ENCODE data around the gene NTRK1. TPM values are rescaled to one million over a fixed set of nuclear protein-coding genes. Genes with fewer than 3 reads are reported as not detected.

NTRK1 gene
- total and polyA plus RNA-seq, 2 of the 4 experiments (the other 2 are of a cell fraction), result not detected

DNA sequence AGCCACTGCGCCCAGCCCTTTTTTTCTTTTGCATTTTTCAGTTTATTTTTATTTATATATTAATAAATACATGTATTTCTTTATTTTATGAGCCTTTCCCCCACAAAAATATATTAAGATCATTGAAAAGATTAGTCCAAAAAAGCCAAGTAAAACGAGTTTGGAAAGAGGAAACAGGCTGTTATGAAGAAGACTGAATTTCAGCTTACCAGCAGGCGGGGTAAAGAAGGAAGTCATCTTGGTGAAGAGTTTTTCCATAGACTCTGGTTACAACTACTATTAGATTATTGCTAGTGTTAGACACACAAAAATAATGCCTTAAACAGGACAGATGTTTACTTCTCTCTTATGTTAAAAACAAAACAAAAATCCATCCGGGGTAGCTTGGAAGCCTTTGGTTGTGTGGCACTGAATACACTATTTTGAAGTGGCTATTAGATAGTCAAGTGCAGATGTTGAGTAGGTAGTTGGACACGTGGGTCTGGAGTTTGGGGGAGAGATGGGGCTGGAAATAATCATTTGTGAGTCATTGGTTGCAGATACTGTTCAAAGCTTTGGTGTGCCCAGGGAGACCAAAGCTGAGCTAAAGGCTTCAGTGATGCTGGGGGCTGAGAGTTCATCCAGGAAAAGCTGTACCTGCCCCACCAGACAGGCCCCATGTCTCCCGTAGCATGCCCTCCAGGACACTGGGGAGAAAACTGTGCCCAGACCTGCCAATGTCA lies 51.1 kb downstream of the NTRK1 start:
- Histone ChIP-seq H3K9me3 (ENCODE audit: control insufficient read depth, insufficient read depth, low read length) (no peaks in the 10 kb centered on the region), H3K18ac (ENCODE audit: low read depth, low read length) (no peak overlapping the region), H2AFZ (replicated peaks; ENCODE audit: low read length, poor library complexity) (no peak overlapping the region), H3K27ac (ENCODE audit: insufficient read depth, low read length) (no peak overlapping the region), H3K9me1 (ENCODE audit: insufficient read depth, low read length) (peaks cover 8% of the 10 kb centered on the region), H2AK5ac (ENCODE audit: low read depth, low read length) (no peak overlapping the region), H2AK9ac (replicated peaks; ENCODE audit: low read depth, low read length, poor library complexity) (no peak overlapping the region), H4K91ac (ENCODE audit: insufficient read depth, low read depth, low read length) (no peak overlapping the region), H3K9ac (ENCODE audit: low read depth, low read length) (no peak overlapping the region), H3K56ac (ENCODE audit: extremely low read depth, insufficient read depth, low read length) (no peak overlapping the region), H3K36me3 (ENCODE audit: control insufficient read depth, insufficient read depth, low read length) (peaks cover 24% of the 10 kb centered on the region), H3K14ac (replicated peaks; ENCODE audit: low read depth, low read length) (no peak overlapping the region), H3K4me3 (ENCODE audit: insufficient read depth, low read depth, low read length) (no peak overlapping the region), H4K5ac (ENCODE audit: low read depth, low read length) (no peak overlapping the region), H2BK15ac (ENCODE audit: low read depth, low read length) (no peak overlapping the region), H4K20me1 (ENCODE audit: insufficient read depth, low read length) (peaks cover 3% of the 10 kb centered on the region), H3K4me1 (ENCODE audit: control insufficient read depth, insufficient read depth, low read length) (peaks cover 17% of the 10 kb centered on the region), H4K8ac (ENCODE audit: low read depth in 2 of 2, low read length in 2 of 2) (no peak overlapping the region), H3K4ac (ENCODE audit: low read depth, low read length) (no peak overlapping the region), H3K27me3 (ENCODE audit: control insufficient read depth, insufficient read depth, low read length) (no peaks in the 10 kb centered on the region), H2BK120ac (ENCODE audit: low read depth, low read length) (no peak overlapping the region), H3K4me2 (ENCODE audit: low read depth, low read length) (no peak overlapping the region), H3K23ac (ENCODE audit: low read depth, low read length) (no peak overlapping the region), H3K79me1 (ENCODE audit: low read depth in 1 of 2, low read length in 2 of 2) (peaks cover 0 to 20% of the 10 kb centered on the region in 2 experiments; a peak in 2 of 4 replicates), H2BK5ac (ENCODE audit: low read depth, low read length, poor library complexity, severe bottlenecking) (no peak overlapping the region), H2BK20ac (ENCODE audit: low read depth, low read length) (no peak overlapping the region)
- dilution Hi-C loops (cut with HindIII; ENCODE audit: low sequenced_read_pairs, unreplicated experiment) (no loop called here), in situ Hi-C loops (cut with MboI; ENCODE audit: low sequenced_read_pairs) (no loop called here), intact Hi-C loops (cut with micrococcal nuclease) (no loop called here)
- ChIA-PET POLR2A (ENCODE audit: unreplicated experiment) (interaction anchor here (0.6 kb wide), 1 partner anchor 269 kb away, joined by 13 read pairs; no protein-coding TSS in a partner anchor), CTCF (interaction anchor here (1.2 kb wide), 1 partner anchor 16 kb away, joined by 4 read pairs; no protein-coding TSS in a partner anchor)
- TF ChIP-seq MAFK (IDR thresholded peaks at IDR 0.05; ENCODE audit: low read depth, low read length) (no peak), NFE2L2 (IDR thresholded peaks at IDR 0.05; ENCODE audit: low read depth, low read length) (no peak)
- TF ChIP-seq, protein P1, sequence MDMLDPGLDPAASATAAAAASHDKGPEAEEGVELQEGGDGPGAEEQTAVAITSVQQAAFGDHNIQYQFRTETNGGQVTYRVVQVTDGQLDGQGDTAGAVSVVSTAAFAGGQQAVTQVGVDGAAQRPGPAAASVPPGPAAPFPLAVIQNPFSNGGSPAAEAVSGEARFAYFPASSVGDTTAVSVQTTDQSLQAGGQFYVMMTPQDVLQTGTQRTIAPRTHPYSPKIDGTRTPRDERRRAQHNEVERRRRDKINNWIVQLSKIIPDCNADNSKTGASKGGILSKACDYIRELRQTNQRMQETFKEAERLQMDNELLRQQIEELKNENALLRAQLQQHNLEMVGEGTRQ (IDR thresholded peaks at IDR 0.05; ENCODE audit: low read depth, low read length), result 0 out of 2 replicates have a peak, but pooled peaks have one; percentile 19
- ATAC-seq (ENCODE audit: low read depth) (no peak), DNase-seq (no peak)
- WGBS, 2 experiments (ENCODE audit: extremely low coverage in 2 of 2, insufficient read length in 1 of 2), result 80% methylated on average over 2 of the region's 6 CpGs; no CpG with 5 or more reads in 1 of the 2 experiments
- BruUV-seq (replicated peaks), result no TSS peak
